SU-DHL-6 (cell line): ENCODE results near the gene NANOS2.
A peak's percentile ranks its signal among the peaks of the same experiment; 100 is the strongest.

Source experiments
- H2AFZ ChIP-seq: fragments of 200-600 bp; sonication (generic); 2 replicates; pipeline ENCODE4 v1.6.1; 2014; ENCODE audit warnings: low read depth, mild to moderate bottlenecking, moderate library complexity, mixed read lengths, antibody characterized with exemption, low read length; ENCODE audit not compliant: severe bottlenecking
- H3F3A ChIP-seq: fragments of 200-600 bp; shearing (Covaris generic); 2 replicates; pipeline ENCODE4 v1.6.0; 2016; ENCODE audit warnings: antibody characterized with exemption, mild to moderate bottlenecking; ENCODE audit not compliant: insufficient read depth
- H3K27ac ChIP-seq: fragments of 200-600 bp; sonication (generic); 2 replicates; pipeline ENCODE4 v1.5.1; 2016; ENCODE audit warnings: low read depth, mild to moderate bottlenecking, low read length, moderate library complexity, mixed read lengths
- H3K27me3 ChIP-seq: fragments of 200-600 bp; sonication (generic), shearing (Covaris generic); 2 replicates; pipeline ENCODE4 v1.6.0; 2014; ENCODE audit warnings: mild to moderate bottlenecking, low read length
- H3K36me3 ChIP-seq: fragments of 200-600 bp; sonication (generic); 2 replicates; pipeline ENCODE4 v1.6.1; 2014; ENCODE audit warnings: mild to moderate bottlenecking, low read length, mixed read lengths
- H3K4me2 ChIP-seq: fragments of 300-600, 200-600 bp; shearing (Covaris generic), sonication (generic); 2 replicates; pipeline ENCODE4 v1.6.0; 2014; ENCODE audit warnings: low read length, low read depth, mild to moderate bottlenecking; ENCODE audit not compliant: poor library complexity, severe bottlenecking
- H3K4me3 ChIP-seq: fragments of 200-600 bp; sonication (generic); 2 replicates; pipeline ENCODE4 v1.5.1; 2014; ENCODE audit warnings: antibody characterized with exemption, low read length, mild to moderate bottlenecking, mixed read lengths; ENCODE audit not compliant: insufficient read depth, poor library complexity, severe bottlenecking
- H3K79me2 ChIP-seq: fragments of 200-600 bp; sonication (generic); 2 replicates; pipeline ENCODE4 v1.6.1; 2014; ENCODE audit warnings: mild to moderate bottlenecking, low read length, moderate library complexity; ENCODE audit not compliant: insufficient read depth
- H3K9ac ChIP-seq: fragments of 200-600 bp; sonication (generic); 2 replicates; pipeline ENCODE4 v1.7.0; 2014; ENCODE audit warnings: mild to moderate bottlenecking, low read length
- H3K9me2 ChIP-seq: fragments of 200-600 bp; sonication (generic); replicated peaks from 2 replicates; pipeline ENCODE4 v1.6.1; 2014; ENCODE audit warnings: low read length; ENCODE audit not compliant: insufficient read depth
- H3K9me3 ChIP-seq: fragments of 200-600 bp; sonication (generic); 2 replicates; pipeline ENCODE4 v1.6.1; 2014; ENCODE audit warnings: low read length, mixed read lengths; ENCODE audit not compliant: insufficient read depth
- H4K20me1 ChIP-seq: fragments of 200-600 bp; sonication (generic); 2 replicates; pipeline ENCODE4 v1.6.1; 2014; ENCODE audit warnings: low read depth, mild to moderate bottlenecking, antibody characterized with exemption, low read length, moderate library complexity, mixed read lengths
- EZH2phosphoT487 ChIP-seq: fragments of 200-600 bp; sonication (generic), shearing (Covaris generic); conservative IDR thresholded peaks from 2 replicates; pipeline ENCODE4 v1.6.1; 2018; ENCODE audit warnings: mild to moderate bottlenecking, antibody characterized with exemption, low read length, moderate library complexity, mixed read lengths
- TF ChIP-seq, protein P1 (sequence below): fragments of 200-600 bp; sonication (generic); IDR thresholded peaks from one replicate; pipeline ENCODE4 v1.5.1; 2017; ENCODE audit warnings: antibody characterized with exemption, mild to moderate bottlenecking, low read length, moderate library complexity; ENCODE audit not compliant: insufficient read depth, poor library complexity, severe bottlenecking

Gene NANOS2

DNA sequence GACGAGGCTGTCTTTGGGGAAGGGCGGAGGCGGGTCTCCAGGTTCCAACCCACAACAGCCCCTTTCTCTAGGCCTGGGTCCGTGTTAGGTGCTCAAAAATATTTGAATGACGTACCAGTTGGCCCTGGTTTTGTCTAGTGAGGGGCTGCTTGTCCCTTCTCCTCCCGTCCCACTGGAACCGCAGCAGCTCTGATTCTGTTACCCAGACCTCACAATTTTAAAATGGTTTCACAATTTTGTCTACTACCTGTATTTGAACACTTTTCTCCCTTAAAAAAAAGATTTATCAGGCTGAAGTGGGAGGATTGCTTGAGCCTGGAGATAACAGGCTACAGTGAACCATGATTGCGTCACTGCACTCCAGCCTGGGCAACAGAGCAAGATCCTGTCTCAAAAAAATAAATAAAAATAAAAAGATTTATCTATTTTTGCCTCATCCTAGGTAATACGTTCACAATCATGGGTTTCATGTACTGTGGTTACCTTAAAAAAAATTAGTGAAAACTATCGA, 27.3 kb downstream of the NANOS2 start:
- Histone ChIP-seq H3K4me3 (peak overlapping the region; percentile 79), H3K9me3 (no peaks in the 10 kb centered on the region), H3K4me2 (peak overlapping the region; percentile 86), H3F3A (peaks cover 21% of the 10 kb centered on the region), H4K20me1 (no peaks in the 10 kb centered on the region), H3K27ac (peak overlapping the region; percentile 78), H3K9ac (peak overlapping the region; percentile 87), H3K9me2 (no peaks in the 10 kb centered on the region), H2AFZ (peak overlapping the region; percentile 84), H3K27me3 (no peaks in the 10 kb centered on the region), H3K36me3 (no peaks in the 10 kb centered on the region), H3K79me2 (peaks cover 12% of the 10 kb centered on the region; the same call in 1 of the 2 replicates)
- TF ChIP-seq, protein P1, sequence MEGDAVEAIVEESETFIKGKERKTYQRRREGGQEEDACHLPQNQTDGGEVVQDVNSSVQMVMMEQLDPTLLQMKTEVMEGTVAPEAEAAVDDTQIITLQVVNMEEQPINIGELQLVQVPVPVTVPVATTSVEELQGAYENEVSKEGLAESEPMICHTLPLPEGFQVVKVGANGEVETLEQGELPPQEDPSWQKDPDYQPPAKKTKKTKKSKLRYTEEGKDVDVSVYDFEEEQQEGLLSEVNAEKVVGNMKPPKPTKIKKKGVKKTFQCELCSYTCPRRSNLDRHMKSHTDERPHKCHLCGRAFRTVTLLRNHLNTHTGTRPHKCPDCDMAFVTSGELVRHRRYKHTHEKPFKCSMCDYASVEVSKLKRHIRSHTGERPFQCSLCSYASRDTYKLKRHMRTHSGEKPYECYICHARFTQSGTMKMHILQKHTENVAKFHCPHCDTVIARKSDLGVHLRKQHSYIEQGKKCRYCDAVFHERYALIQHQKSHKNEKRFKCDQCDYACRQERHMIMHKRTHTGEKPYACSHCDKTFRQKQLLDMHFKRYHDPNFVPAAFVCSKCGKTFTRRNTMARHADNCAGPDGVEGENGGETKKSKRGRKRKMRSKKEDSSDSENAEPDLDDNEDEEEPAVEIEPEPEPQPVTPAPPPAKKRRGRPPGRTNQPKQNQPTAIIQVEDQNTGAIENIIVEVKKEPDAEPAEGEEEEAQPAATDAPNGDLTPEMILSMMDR: no peak
- TF ChIP-seq EZH2phosphoT487: no peak

DNA sequence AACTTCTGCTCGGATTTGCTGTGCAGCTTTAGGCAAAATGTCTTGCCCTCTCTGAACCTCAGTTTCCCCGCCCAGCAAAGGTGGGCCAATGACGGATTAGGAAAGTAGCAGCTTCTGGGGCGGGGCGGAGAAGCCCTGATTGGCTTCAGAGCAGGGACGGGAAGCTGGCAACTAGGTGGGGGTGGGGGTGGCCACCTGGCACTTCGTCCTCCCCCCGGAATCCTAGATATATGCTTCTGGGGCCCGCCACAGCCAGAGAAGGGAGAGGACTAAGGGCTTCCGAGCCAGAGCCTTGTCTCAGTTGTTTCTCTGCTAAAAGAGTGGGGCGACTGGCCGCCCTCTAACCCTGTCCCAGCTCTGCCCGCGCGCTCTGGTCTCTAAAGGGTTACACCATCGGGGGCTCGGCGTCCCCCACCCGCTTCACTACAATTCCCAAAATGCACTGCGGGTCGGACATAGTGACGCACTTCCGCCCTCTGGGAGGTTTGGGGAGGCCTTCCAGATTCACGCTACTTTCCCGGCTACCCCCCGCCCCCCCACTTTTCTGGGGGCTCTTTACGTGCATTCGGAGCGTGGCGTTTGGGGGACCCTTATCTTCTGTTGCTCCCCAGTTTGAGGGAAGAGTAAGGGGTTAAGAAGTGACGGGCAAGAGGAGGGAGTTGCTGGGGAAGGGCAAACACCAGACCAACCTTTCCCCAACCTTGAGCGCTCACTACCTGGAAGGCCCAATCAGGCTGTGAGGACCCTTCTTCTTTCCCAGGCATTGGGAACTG, 28.0 kb downstream of the NANOS2 start:
- H3K4me3 ChIP-seq: peak overlapping the region; percentile 79
- peak overlapping the region; percentile 84 for H2AFZ ChIP-seq
- H3K4me2 ChIP-seq: peak overlapping the region; percentile 86
- H3K9me2 ChIP-seq: no peaks in the 10 kb centered on the region
- no peaks in the 10 kb centered on the region for H4K20me1 ChIP-seq
- H3K79me2 ChIP-seq: peaks cover 12% of the 10 kb centered on the region; the same call in 1 of the 2 replicates
- H3F3A ChIP-seq: peaks cover 21% of the 10 kb centered on the region
- no peak for TF ChIP-seq EZH2phosphoT487
- TF ChIP-seq, protein P1: no peak
- H3K9ac ChIP-seq: peak overlapping the region; percentile 87
- no peaks in the 10 kb centered on the region for H3K27me3 ChIP-seq
- no peaks in the 10 kb centered on the region for H3K9me3 ChIP-seq
- peak overlapping the region; percentile 78 for H3K27ac ChIP-seq
- no peaks in the 10 kb centered on the region for H3K36me3 ChIP-seq

DNA sequence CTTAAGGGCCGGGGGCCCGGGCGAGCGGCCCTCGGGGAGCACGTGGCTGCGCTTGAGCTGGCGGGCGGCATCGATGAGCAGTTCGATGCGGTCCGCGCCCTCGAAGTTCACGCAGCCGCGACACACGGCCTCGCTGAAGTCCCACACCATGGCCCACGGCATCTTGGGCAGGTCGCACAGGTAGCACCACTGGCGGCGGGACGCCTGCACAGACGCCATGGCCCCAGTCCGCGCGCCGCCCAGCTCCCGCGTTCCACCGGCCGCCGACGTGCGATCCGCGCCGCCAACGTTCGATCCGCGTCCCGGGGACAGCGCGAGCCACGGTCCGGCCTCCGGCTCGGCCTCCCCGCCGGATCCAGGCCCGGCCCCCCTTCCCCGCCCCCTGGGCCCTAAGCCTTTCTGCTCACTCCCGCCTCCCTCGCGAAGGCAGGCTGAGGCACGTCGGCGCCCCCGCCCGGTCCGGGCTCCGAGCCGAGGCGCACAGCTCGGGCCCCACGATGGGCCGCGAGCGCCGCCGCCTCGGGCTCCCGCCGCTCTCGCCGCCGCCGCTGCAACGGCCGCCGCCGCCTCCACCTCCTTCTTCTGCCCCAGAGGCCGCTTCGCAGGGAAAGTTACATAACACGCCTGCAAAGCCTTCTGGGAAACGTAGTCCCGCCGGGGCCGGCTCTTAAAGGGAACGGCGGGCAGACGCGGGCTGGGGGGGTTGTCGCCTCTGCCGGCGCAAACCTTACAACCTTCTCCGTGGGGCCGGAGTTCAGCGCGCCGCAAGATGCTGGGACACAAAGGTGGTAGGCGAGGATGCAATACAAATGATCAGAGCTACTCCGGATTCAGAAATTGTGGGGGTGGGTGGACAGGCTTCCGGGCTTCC, 28.8 kb downstream of the NANOS2 start, which contains the start of gene IRF2BP1:
Gene IRF2BP1, minus strand, starts transcription at position 586 of the 871 bp plus-strand sequence. Its CDS starts 367 bp downstream, at position 219.
- peaks cover 12% of the 10 kb centered on the region; the same call in 1 of the 2 replicates for H3K79me2 ChIP-seq
- no peaks in the 10 kb centered on the region for H3K9me2 ChIP-seq
- H2AFZ ChIP-seq: peak within 1 kb of the TSS; percentile 84
- H3K9ac ChIP-seq: peak within 1 kb of the TSS; percentile 87
- no peaks in the 10 kb centered on the region for H3K9me3 ChIP-seq
- no peaks in the 10 kb centered on the region for H4K20me1 ChIP-seq
- peak within 1 kb of the TSS; percentile 86 for H3K4me2 ChIP-seq
- H3K4me3 ChIP-seq: peak within 1 kb of the TSS; percentile 79
- TF ChIP-seq, protein P1: no peak
- TF ChIP-seq EZH2phosphoT487: no peak
- H3K36me3 ChIP-seq: no peaks in the 10 kb centered on the region
- H3F3A ChIP-seq: peaks cover 21% of the 10 kb centered on the region
- H3K27me3 ChIP-seq: no peaks in the 10 kb centered on the region
- peak within 1 kb of the TSS; percentile 78 for H3K27ac ChIP-seq
